Activated CD4-positive, alpha-beta T cell treated with anti-CD3 and anti-CD28 coated beads for 36 hours (primary cell): ENCODE data around the gene ABL1. TPM values are rescaled to one million over a fixed set of nuclear protein-coding genes. Genes with fewer than 3 reads are reported as not detected.
"Not testable (repeated sequence)": the region's sequence is repeated elsewhere in the genome, so short reads cannot be mapped to it uniquely, and the experiment has no call there.

Source experiments
- ATAC-seq: fragments of 200-7000 bp; cut with Tn5 transposase; one replicate; pipeline ENCODE4 v1.10.0; 2021; ENCODE audit warnings: mild to moderate bottlenecking, moderate library complexity
- CTCF ChIA-PET: fragments of 350-600 bp; sonication (Branson Sonifier 250); formaldehyde crosslinking; loops from one replicate; lab custom pipeline; 2021; ENCODE audit warnings: antibody characterized with exemption; lab: Charles Lee
- POLR2A ChIA-PET: fragments of 350-600 bp; sonication (Branson Sonifier 250); formaldehyde crosslinking; loops from one replicate; lab custom pipeline; 2021; ENCODE audit warnings: antibody characterized with exemption, inconsistent platforms; lab: Charles Lee
- DNase-seq: peaks from one replicate; pipeline ENCODE4 v3.0.0-alpha.2; 2020
- H3K27ac Mint-ChIP-seq: one replicate; pipeline ENCODE4 v1.8.0; 2021; ENCODE audit warnings: mixed read lengths
- H3K27me3 Mint-ChIP-seq: one replicate; pipeline ENCODE4 v1.8.0; 2021; ENCODE audit warnings: mixed read lengths
- H3K36me3 Mint-ChIP-seq: one replicate; pipeline ENCODE4 v1.8.0; 2021; ENCODE audit warnings: low read depth, mixed read lengths
- H3K4me1 Mint-ChIP-seq: one replicate; pipeline ENCODE4 v1.8.0; 2021; ENCODE audit warnings: mixed read lengths
- H3K4me3 Mint-ChIP-seq: one replicate; pipeline ENCODE4 v1.8.0; 2021; ENCODE audit warnings: mild to moderate bottlenecking, moderate library complexity, mixed read lengths
- H3K9me3 Mint-ChIP-seq: one replicate; pipeline ENCODE4 v1.8.0; 2021; ENCODE audit warnings: low read depth, mixed read lengths
- intact Hi-C, 2 experiments: fragments of 100-400 bp; cut with DNase I in 1 of 2; cut with micrococcal nuclease in 1 of 2; formaldehyde crosslinking; loops; one replicate each; pipeline versions ENCODE4 v1.14.2 to v1.15.1; 2022 to 2024; cut with DNase I, micrococcal nuclease
- total RNA-seq, 2 experiments: library from RNA; stranded (reverse); gene quantifications; one replicate each; pipeline ENCODE4 v1.2.3, GENCODE V29; 2021

Gene ABL1
- total RNA-seq, 2 experiments from 2014 or later = 31.8 to 32.3 TPM

- H3K27me3 Mint-ChIP-seq = no peaks in the 10 kb centered on the region
- H3K4me3 Mint-ChIP-seq = no peak overlapping the region
- H3K9me3 Mint-ChIP-seq = no peaks in the 10 kb centered on the region
- intact Hi-C loops = no loop called here
- peaks cover 12% of the 10 kb centered on the region for H3K4me1 Mint-ChIP-seq
- DNase-seq = no peak
- no peak for ATAC-seq
- CTCF ChIA-PET = interaction anchor here (0.7 kb wide), 1 partner anchor 14 kb away, joined by 3 read pairs; no protein-coding TSS in a partner anchor
- POLR2A ChIA-PET = interaction anchor here (0.6 kb wide), 1 partner anchor 132 kb away, joined by 3 read pairs; no protein-coding TSS in a partner anchor
- H3K36me3 Mint-ChIP-seq = no peaks in the 10 kb centered on the region
- no peak overlapping the region for H3K27ac Mint-ChIP-seq
Measured at GRCh38 chr9:130843049-130843908, 8.2 kb downstream of the ABL1 start.

GRCh38 chr9:130844044-130844451 is 9.0 kb downstream of the ABL1 start:
- Mint-ChIP-seq H3K4me3 (no peak overlapping the region), H3K9me3 (no peaks in the 10 kb centered on the region), H3K27ac (no peak overlapping the region), H3K4me1 (peaks cover 8% of the 10 kb centered on the region), H3K27me3 (no peaks in the 10 kb centered on the region), H3K36me3 (no peaks in the 10 kb centered on the region)
- ChIA-PET CTCF (interaction anchor here (0.7 kb wide), 1 partner anchor 14 kb away, joined by 3 read pairs; no protein-coding TSS in a partner anchor), POLR2A (interaction anchor here (0.6 kb wide), 1 partner anchor 133 kb away, joined by 3 read pairs; no protein-coding TSS in a partner anchor)
- intact Hi-C loops = no loop called here
- no peak for ATAC-seq
- no peak for DNase-seq

GRCh38 chr9:130845254-130845653 is 10.2 kb downstream of the ABL1 start:
- ChIA-PET POLR2A (no interaction called here), CTCF (interaction anchor here (0.9 to 2.7 kb wide), 3 partner anchors 19 to 201 kb away, joined by 3 to 10 read pairs (median 7); no protein-coding TSS in a partner anchor)
- peaks cover 11% of the 10 kb centered on the region for H3K4me1 Mint-ChIP-seq
- H3K36me3 Mint-ChIP-seq = no peaks in the 10 kb centered on the region
- H3K27ac Mint-ChIP-seq = no peak overlapping the region
- DNase-seq (no peak), ATAC-seq (no peak)
- H3K27me3 Mint-ChIP-seq = no peaks in the 10 kb centered on the region
- no peak overlapping the region for H3K4me3 Mint-ChIP-seq
- H3K9me3 Mint-ChIP-seq = no peaks in the 10 kb centered on the region
- intact Hi-C loops = no loop called here

- ATAC-seq = no peak
- H3K36me3 Mint-ChIP-seq = no peaks in the 10 kb centered on the region
- peaks cover 11% of the 10 kb centered on the region for H3K4me1 Mint-ChIP-seq
- intact Hi-C loops = no loop called here
- H3K9me3 Mint-ChIP-seq = no peaks in the 10 kb centered on the region
- CTCF ChIA-PET = interaction anchor here (0.6 to 2.7 kb wide), 4 partner anchors 18 to 200 kb away, joined by 3 to 10 read pairs (median 5); no protein-coding TSS in a partner anchor
- no peak for DNase-seq
- H3K27me3 Mint-ChIP-seq = no peaks in the 10 kb centered on the region
- POLR2A ChIA-PET = no interaction called here
- H3K4me3 Mint-ChIP-seq = no peak overlapping the region
- H3K27ac Mint-ChIP-seq = no peak overlapping the region
Measured at GRCh38 chr9:130845901-130846481, 10.9 kb downstream of the ABL1 start.

- intact Hi-C loops = no loop called here
- DNase-seq = no peak
- Mint-ChIP-seq H3K9me3 (no peaks in the 10 kb centered on the region), H3K27ac (no peak overlapping the region), H3K4me3 (no peak overlapping the region), H3K36me3 (no peaks in the 10 kb centered on the region), H3K27me3 (no peaks in the 10 kb centered on the region), H3K4me1 (peaks cover 11% of the 10 kb centered on the region)
- ATAC-seq = no peak
- ChIA-PET CTCF (interaction anchor here (0.6 to 2.7 kb wide), 3 partner anchors 17 to 146 kb away, joined by 3 to 10 read pairs (median 7); no protein-coding TSS in a partner anchor), POLR2A (no interaction called here)
Measured at GRCh38 chr9:130846487-130847305, 11.6 kb downstream of the ABL1 start.

- no peak for DNase-seq
- Mint-ChIP-seq H3K9me3 (no peaks in the 10 kb centered on the region), H3K4me3 (no peak overlapping the region), H3K4me1 (peaks cover 11% of the 10 kb centered on the region), H3K27ac (no peak overlapping the region), H3K36me3 (no peaks in the 10 kb centered on the region), H3K27me3 (no peaks in the 10 kb centered on the region)
- ATAC-seq = no peak
- intact Hi-C loops = no loop called here
- POLR2A ChIA-PET = no interaction called here
- CTCF ChIA-PET = interaction anchor here (1.0 to 2.7 kb wide), 2 partner anchors 9 to 16 kb away, joined by 3 to 10 read pairs; no protein-coding TSS in a partner anchor
Measured at GRCh38 chr9:130847306-130848217, 12.5 kb downstream of the ABL1 start.

- H3K36me3 Mint-ChIP-seq, H3K27ac Mint-ChIP-seq, intact Hi-C loops, ATAC-seq, POLR2A ChIA-PET, H3K4me1 Mint-ChIP-seq, DNase-seq, H3K27me3 Mint-ChIP-seq, H3K4me3 Mint-ChIP-seq, H3K9me3 Mint-ChIP-seq: not testable (repeated sequence)
- CTCF ChIA-PET = interaction anchor here (1.0 kb wide), 1 partner anchor 10 kb away, joined by 3 read pairs; no protein-coding TSS in a partner anchor
Measured at GRCh38 chr9:130848514-130848913, 13.5 kb downstream of the ABL1 start.

- Mint-ChIP-seq H3K27ac (no peak overlapping the region), H3K27me3 (no peaks in the 10 kb centered on the region), H3K9me3 (no peaks in the 10 kb centered on the region), H3K4me1 (peaks cover 5% of the 10 kb centered on the region), H3K36me3 (no peaks in the 10 kb centered on the region), H3K4me3 (no peak overlapping the region)
- intact Hi-C loops = no loop called here
- ChIA-PET CTCF (no interaction called here), POLR2A (no interaction called here)
- ATAC-seq = no peak
- DNase-seq = no peak
Measured at GRCh38 chr9:130849356-130849755, 14.3 kb downstream of the ABL1 start.

GRCh38 chr9:130852801-130853200 is 17.7 kb downstream of the ABL1 start:
- ChIA-PET POLR2A (no interaction called here), CTCF (interaction anchor here (0.6 to 1.8 kb wide), 3 partner anchors 10 to 78 kb away, joined by 3 to 5 read pairs (median 3); no protein-coding TSS in a partner anchor)
- DNase-seq (no peak), ATAC-seq (no peak)
- H3K27ac Mint-ChIP-seq = no peak overlapping the region
- no peak overlapping the region for H3K4me3 Mint-ChIP-seq
- no peaks in the 10 kb centered on the region for H3K27me3 Mint-ChIP-seq
- intact Hi-C loops = no loop called here
- H3K36me3 Mint-ChIP-seq = no peaks in the 10 kb centered on the region
- peaks cover 3% of the 10 kb centered on the region for H3K4me1 Mint-ChIP-seq
- H3K9me3 Mint-ChIP-seq = no peaks in the 10 kb centered on the region

GRCh38 chr9:130854092-130854491 is 19.0 kb downstream of the ABL1 start:
- Mint-ChIP-seq H3K9me3 (no peaks in the 10 kb centered on the region), H3K36me3 (no peaks in the 10 kb centered on the region), H3K27me3 (no peaks in the 10 kb centered on the region), H3K4me3 (no peak overlapping the region), H3K27ac (no peak overlapping the region), H3K4me1 (peaks cover 3% of the 10 kb centered on the region)
- CTCF ChIA-PET = interaction anchor here (1.4 kb wide), 1 partner anchor 12 kb away, joined by 11 read pairs; no protein-coding TSS in a partner anchor
- DNase-seq (no peak), ATAC-seq (no peak)
- POLR2A ChIA-PET = no interaction called here
- intact Hi-C loops = no loop called here
